H9 (cell line): Measurements from ENCODE around the gene GNMT. TPM values are rescaled to one million over a fixed set of nuclear protein-coding genes. Genes with fewer than 3 reads are reported as not detected.
A peak's percentile ranks its signal among the peaks of the same experiment; 100 is the strongest.

Source experiments
- DNase-seq: peaks from one replicate; pipeline ENCODE4 v3.0.0-alpha.2; 2017
- H2AFZ ChIP-seq: one replicate; pipeline ENCODE4 v1.6.1; 2013; ENCODE audit warnings: mild to moderate bottlenecking, low read length, control low read depth, moderate library complexity
- H2AK5ac ChIP-seq: 2 replicates; pipeline ENCODE4 v1.6.1; 2013; ENCODE audit warnings: low read length, control low read depth, mixed read lengths; ENCODE audit not compliant: insufficient read length
- H2BK120ac ChIP-seq: one replicate; pipeline ENCODE4 v1.6.1; 2013; ENCODE audit warnings: low read depth, mild to moderate bottlenecking, low read length, control low read depth, inconsistent platforms; ENCODE audit not compliant: poor library complexity, severe bottlenecking
- H2BK12ac ChIP-seq: 2 replicates; pipeline ENCODE4 v1.6.1; 2013; ENCODE audit warnings: low read length, control low read depth, mixed read lengths, low read depth; ENCODE audit not compliant: insufficient read length
- H2BK15ac ChIP-seq: 2 replicates; pipeline ENCODE4 v1.6.1; 2013; ENCODE audit warnings: low read depth, low read length, control low read depth
- H2BK20ac ChIP-seq: one replicate; pipeline ENCODE4 v1.6.1; 2013; ENCODE audit warnings: low read depth, mild to moderate bottlenecking, low read length, control low read depth, inconsistent platforms; ENCODE audit not compliant: poor library complexity, severe bottlenecking
- H2BK5ac ChIP-seq: 2 replicates; pipeline ENCODE4 v1.6.1; 2013; ENCODE audit warnings: low read length, control low read depth, mixed read lengths; ENCODE audit not compliant: insufficient read length
- H3K14ac ChIP-seq: 2 replicates; pipeline ENCODE4 v1.6.1; 2013; ENCODE audit warnings: low read length, control low read depth; ENCODE audit not compliant: insufficient read depth
- H3K18ac ChIP-seq: 2 replicates; pipeline ENCODE4 v1.6.1; 2013; ENCODE audit warnings: low read depth, mild to moderate bottlenecking, mixed read lengths, low read length, control low read depth; ENCODE audit not compliant: insufficient read length
- H3K23ac ChIP-seq: 2 replicates; pipeline ENCODE4 v1.6.1; 2013; ENCODE audit warnings: low read length, control low read depth, mixed read lengths, low read depth; ENCODE audit not compliant: insufficient read length
- H3K23me2 ChIP-seq: 2 replicates; pipeline ENCODE4 v1.6.1; 2013; ENCODE audit warnings: low read depth, mild to moderate bottlenecking, mixed read lengths, low read length, control low read depth; ENCODE audit not compliant: insufficient read length, poor library complexity, severe bottlenecking
- H3K27ac ChIP-seq: 2 replicates; pipeline ENCODE4 v1.5.1; 2013; ENCODE audit warnings: low read length, control low read depth, mixed read lengths, low read depth; ENCODE audit not compliant: insufficient read length
- H3K27me3 ChIP-seq: 2 replicates; pipeline ENCODE4 v1.6.1; 2013; ENCODE audit warnings: low read length, control low read depth, inconsistent platforms; ENCODE audit not compliant: insufficient read depth
- H3K4ac ChIP-seq: 2 replicates; pipeline ENCODE4 v1.6.1; 2013; ENCODE audit warnings: low read depth, mild to moderate bottlenecking, control low read depth, inconsistent platforms, low read length, moderate library complexity
- H3K4me1 ChIP-seq: 2 replicates; pipeline ENCODE4 v1.6.1; 2013; ENCODE audit warnings: low read length, control low read depth, inconsistent platforms; ENCODE audit not compliant: insufficient read depth
- H3K4me2 ChIP-seq: 2 replicates; pipeline ENCODE4 v1.6.1; 2013; ENCODE audit warnings: low read length, control low read depth, mixed read lengths; ENCODE audit not compliant: insufficient read length, insufficient read depth
- H3K56ac ChIP-seq: 2 replicates; pipeline ENCODE4 v1.6.1; 2013; ENCODE audit warnings: low read depth, mild to moderate bottlenecking, mixed read lengths, low read length, control low read depth; ENCODE audit not compliant: insufficient read length
- H3K79me1 ChIP-seq: 2 replicates; pipeline ENCODE4 v1.6.1; 2013; ENCODE audit warnings: low read depth, mild to moderate bottlenecking, moderate library complexity, low read length, control low read depth, inconsistent platforms; ENCODE audit not compliant: insufficient read depth, poor library complexity, severe bottlenecking
- H3K79me2 ChIP-seq: 2 replicates; pipeline ENCODE4 v1.6.1; 2013; ENCODE audit warnings: low read length, control low read depth, inconsistent platforms; ENCODE audit not compliant: insufficient read depth
- H3K9ac ChIP-seq: 2 replicates; pipeline ENCODE4 v1.6.1; 2013; ENCODE audit warnings: low read length, control low read depth, mixed read lengths; ENCODE audit not compliant: insufficient read length; ENCODE audit errors: extremely low read depth
- H3K9me3 ChIP-seq: one replicate; pipeline ENCODE4 v1.6.1; 2013; ENCODE audit warnings: low read depth, low read length, inconsistent platforms; ENCODE audit not compliant: control insufficient read depth
- H3T11ph ChIP-seq: one replicate; pipeline ENCODE4 v1.6.1; 2013; ENCODE audit warnings: mild to moderate bottlenecking, low read length, control low read depth, inconsistent platforms
- H4K20me1 ChIP-seq: one replicate; pipeline ENCODE4 v1.6.1; 2013; ENCODE audit not compliant: control insufficient read depth, insufficient read length, insufficient read depth
- H4K5ac ChIP-seq: 2 replicates; pipeline ENCODE4 v1.6.1; 2013; ENCODE audit warnings: low read depth, mild to moderate bottlenecking, mixed read lengths, low read length, control low read depth; ENCODE audit not compliant: insufficient read length
- H4K8ac ChIP-seq: replicated peaks from 2 replicates; pipeline ENCODE4 v1.6.1; 2013; ENCODE audit warnings: low read length, control low read depth, mixed read lengths, low read depth; ENCODE audit not compliant: insufficient read length
- H4K91ac ChIP-seq: 2 replicates; pipeline ENCODE4 v1.6.1; 2013; ENCODE audit warnings: low read depth, mild to moderate bottlenecking, moderate library complexity, mixed read lengths, low read length, control low read depth; ENCODE audit not compliant: insufficient read length
- H3K27ac Mint-ChIP-seq, 3 experiments: 2 replicates in 2 of 3; 3 replicates in 1 of 3; pipeline ENCODE4 v1.8.0; 2020 to 2021; ENCODE audit warnings: mixed read lengths in 3 of 3, mild to moderate bottlenecking in 1 of 3, moderate library complexity in 1 of 3
- H3K27me3 Mint-ChIP-seq: 2 replicates; pipeline ENCODE4 v1.8.0; 2021; ENCODE audit warnings: low read depth, mild to moderate bottlenecking, moderate library complexity, mixed read lengths
- H3K36me3 Mint-ChIP-seq, 3 experiments: 2 replicates in 2 of 3; 3 replicates in 1 of 3; pipeline ENCODE4 v1.8.0; 2020 to 2021; ENCODE audit warnings: low read depth in 3 of 3, mixed read lengths in 3 of 3; ENCODE audit not compliant: insufficient read depth in 1 of 3
- H3K4me1 Mint-ChIP-seq, 2 experiments: 2 replicates each; pipeline ENCODE4 v1.8.0; 2020; ENCODE audit warnings: mixed read lengths in 2 of 2
- H3K4me3 Mint-ChIP-seq, 2 experiments: 2 replicates in 1 of 2; 3 replicates in 1 of 2; pipeline ENCODE4 v1.8.0; 2020 to 2021; ENCODE audit warnings: mild to moderate bottlenecking in 2 of 2, mixed read lengths in 2 of 2, moderate library complexity in 1 of 2
- H3K9me3 Mint-ChIP-seq, 2 experiments: 2 replicates in 1 of 2; 3 replicates in 1 of 2; pipeline ENCODE4 v1.8.0; 2020; ENCODE audit warnings: mild to moderate bottlenecking in 2 of 2, mixed read lengths in 2 of 2, moderate library complexity in 1 of 2
- whole genome bisulfite sequencing: extraction: QIAGEN DNeasy Blood & Tissue Kit; methylation state at CpG from one replicate; pipeline ENCODE4 v1.1.7; 2013; ENCODE audit warnings: missing lambda C conversion rate, low lambda C conversion rate, mixed read lengths; ENCODE audit not compliant: insufficient read length; ENCODE audit errors: extremely low coverage; 5-methylcytosine and 5-hydroxymethylcytosine counted together
- total RNA-seq: library from RNA; stranded (reverse); gene quantifications from 2 replicates; pipeline ENCODE4 v1.2.1, GENCODE V29; 2021
- TF ChIP-seq, protein P1 (sequence below): fragments of 200-600 bp; sonication (generic); conservative IDR thresholded peaks from 3 replicates; pipeline ENCODE4 v1.8.0; 2021; ENCODE audit warnings: antibody characterized with exemption, mild to moderate bottlenecking

GNMT gene
- total RNA-seq, 1 experiment from 2014 or later: 1.1 TPM

DNA sequence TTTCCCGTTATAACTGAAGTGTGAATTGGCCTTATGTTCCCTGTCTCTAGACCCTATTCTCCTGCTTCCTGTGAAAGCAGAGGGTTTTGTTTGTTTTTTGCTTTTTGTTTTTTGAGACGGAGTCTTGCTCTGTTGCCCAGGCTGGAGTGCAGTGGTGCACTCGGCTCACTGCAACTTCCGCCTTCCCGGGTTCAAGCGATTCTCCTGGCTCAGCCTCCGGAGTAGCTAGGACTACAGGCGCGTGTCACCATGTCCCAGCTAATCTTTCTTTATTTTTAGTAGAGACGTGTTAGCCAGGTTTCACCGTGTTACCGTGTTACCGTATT, 674 bp upstream of the GNMT start:
- no CpG with 5 or more reads among the region's 13 CpGs for WGBS
- Histone ChIP-seq H3K4me1 (no peaks in the 10 kb centered on the region), H3K27me3 (peaks cover 6% of the 10 kb centered on the region; the same call in 1 of the 2 replicates), H3K9me3 (no peaks in the 10 kb centered on the region), H3K27ac (no peak overlapping the region), H4K5ac (no peak overlapping the region), H2BK120ac (no peak overlapping the region), H3K9ac (no peak overlapping the region), H2AFZ (no peak overlapping the region), H3K14ac (no peak overlapping the region), H4K91ac (no peak overlapping the region), H3K23me2 (peaks cover 10% of the 10 kb centered on the region), H2BK12ac (no peak overlapping the region), H3K18ac (no peak overlapping the region), H3T11ph (no peak overlapping the region), H3K79me1 (no peaks in the 10 kb centered on the region), H3K23ac (no peak overlapping the region), H2BK5ac (no peak overlapping the region), H2AK5ac (no peak overlapping the region), H3K56ac (no peak overlapping the region), H4K20me1 (no peaks in the 10 kb centered on the region), H4K8ac (no peak overlapping the region), H2BK15ac (no peak overlapping the region), H3K4me2 (peak overlapping the region; percentile 84), H3K4ac (no peak overlapping the region), H3K79me2 (no peaks in the 10 kb centered on the region), H2BK20ac (no peak overlapping the region)
- Mint-ChIP-seq H3K9me3 (0 out of 5 replicates have a peak, but pooled peaks cover 0 to 2% of the 10 kb centered on the region in 2 experiments), H3K27ac (no peak overlapping the region), H3K4me3 (peak overlapping the region; percentile 75 to 89), H3K4me1 (peaks cover 15 to 16% of the 10 kb centered on the region in 2 experiments), H3K27me3 (peaks cover 36% of the 10 kb centered on the region), H3K36me3 (peaks cover 0 to 15% (median 4%) of the 10 kb centered on the region in 3 experiments; a peak in 3 of 7 replicates)
- TF ChIP-seq, protein P1, sequence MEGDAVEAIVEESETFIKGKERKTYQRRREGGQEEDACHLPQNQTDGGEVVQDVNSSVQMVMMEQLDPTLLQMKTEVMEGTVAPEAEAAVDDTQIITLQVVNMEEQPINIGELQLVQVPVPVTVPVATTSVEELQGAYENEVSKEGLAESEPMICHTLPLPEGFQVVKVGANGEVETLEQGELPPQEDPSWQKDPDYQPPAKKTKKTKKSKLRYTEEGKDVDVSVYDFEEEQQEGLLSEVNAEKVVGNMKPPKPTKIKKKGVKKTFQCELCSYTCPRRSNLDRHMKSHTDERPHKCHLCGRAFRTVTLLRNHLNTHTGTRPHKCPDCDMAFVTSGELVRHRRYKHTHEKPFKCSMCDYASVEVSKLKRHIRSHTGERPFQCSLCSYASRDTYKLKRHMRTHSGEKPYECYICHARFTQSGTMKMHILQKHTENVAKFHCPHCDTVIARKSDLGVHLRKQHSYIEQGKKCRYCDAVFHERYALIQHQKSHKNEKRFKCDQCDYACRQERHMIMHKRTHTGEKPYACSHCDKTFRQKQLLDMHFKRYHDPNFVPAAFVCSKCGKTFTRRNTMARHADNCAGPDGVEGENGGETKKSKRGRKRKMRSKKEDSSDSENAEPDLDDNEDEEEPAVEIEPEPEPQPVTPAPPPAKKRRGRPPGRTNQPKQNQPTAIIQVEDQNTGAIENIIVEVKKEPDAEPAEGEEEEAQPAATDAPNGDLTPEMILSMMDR: no peak
- DNase-seq: no peak
